GM12874 (cell line): ENCODE measurements around the gene RAD51B.

Source experiments
- TF ChIP-seq, protein P1 (sequence below): IDR thresholded peaks from 2 replicates; pipeline ENCODE4 v1.5.1; 2011; ENCODE audit warnings: low read depth, mild to moderate bottlenecking, control low read depth, low read length, moderate library complexity; ENCODE audit not compliant: insufficient read depth

Gene RAD51B

DNA sequence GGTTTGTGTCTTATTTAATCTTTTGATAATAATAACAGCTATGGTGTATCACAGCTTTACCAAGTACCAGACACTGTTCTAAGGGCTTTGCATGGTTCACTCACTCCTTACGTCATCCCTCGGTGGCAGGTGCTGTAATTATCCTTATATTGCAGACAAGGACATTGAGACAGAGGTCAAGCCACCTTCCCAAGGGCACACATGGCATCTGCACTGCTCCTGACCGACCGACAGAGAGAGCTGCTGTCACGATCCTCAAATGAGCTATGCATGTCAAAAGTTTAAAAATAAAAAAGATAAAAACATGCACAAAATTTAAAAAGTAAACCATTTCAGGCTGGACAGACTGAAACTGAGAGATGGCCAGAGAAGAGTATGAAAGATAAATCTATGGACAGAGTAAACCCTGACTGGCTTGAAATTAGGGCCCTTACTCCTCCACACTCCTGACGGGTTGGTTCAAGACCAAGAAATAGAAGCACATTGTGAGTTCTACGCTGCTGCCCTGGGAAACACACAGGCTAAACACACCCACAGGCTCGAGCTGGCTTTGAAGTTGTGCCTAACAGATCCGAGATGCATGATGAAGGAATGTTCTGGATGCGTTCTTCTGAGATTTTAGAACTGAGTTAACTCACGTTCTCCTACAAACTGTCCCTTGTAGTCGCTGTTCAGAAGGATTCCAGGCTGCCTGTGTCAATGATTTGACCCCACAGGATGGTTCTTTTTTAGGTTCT, 704.6 kb downstream of the RAD51B start:
- TF ChIP-seq, protein P1, sequence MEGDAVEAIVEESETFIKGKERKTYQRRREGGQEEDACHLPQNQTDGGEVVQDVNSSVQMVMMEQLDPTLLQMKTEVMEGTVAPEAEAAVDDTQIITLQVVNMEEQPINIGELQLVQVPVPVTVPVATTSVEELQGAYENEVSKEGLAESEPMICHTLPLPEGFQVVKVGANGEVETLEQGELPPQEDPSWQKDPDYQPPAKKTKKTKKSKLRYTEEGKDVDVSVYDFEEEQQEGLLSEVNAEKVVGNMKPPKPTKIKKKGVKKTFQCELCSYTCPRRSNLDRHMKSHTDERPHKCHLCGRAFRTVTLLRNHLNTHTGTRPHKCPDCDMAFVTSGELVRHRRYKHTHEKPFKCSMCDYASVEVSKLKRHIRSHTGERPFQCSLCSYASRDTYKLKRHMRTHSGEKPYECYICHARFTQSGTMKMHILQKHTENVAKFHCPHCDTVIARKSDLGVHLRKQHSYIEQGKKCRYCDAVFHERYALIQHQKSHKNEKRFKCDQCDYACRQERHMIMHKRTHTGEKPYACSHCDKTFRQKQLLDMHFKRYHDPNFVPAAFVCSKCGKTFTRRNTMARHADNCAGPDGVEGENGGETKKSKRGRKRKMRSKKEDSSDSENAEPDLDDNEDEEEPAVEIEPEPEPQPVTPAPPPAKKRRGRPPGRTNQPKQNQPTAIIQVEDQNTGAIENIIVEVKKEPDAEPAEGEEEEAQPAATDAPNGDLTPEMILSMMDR: no peak

DNA sequence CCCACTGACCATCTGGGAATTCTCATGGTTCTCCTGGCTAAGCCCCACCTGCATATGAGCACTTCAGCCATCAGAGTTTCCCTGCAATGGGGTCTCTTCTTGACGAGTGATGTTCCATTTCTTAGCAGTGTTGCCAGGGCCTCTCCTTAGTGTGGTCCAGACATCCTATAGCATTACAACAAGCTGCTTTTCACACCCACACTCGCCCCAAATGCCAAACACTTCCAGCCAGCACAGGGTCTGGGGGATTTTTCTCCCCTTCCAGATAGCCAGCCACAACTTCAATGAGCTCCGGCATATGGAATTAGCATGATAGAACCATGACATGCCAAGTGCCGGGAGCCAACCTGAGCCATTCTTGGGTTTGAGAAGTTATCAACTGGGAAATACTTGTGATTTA, 705.9 kb downstream of the RAD51B start:
- TF ChIP-seq, protein P1: no peak

DNA sequence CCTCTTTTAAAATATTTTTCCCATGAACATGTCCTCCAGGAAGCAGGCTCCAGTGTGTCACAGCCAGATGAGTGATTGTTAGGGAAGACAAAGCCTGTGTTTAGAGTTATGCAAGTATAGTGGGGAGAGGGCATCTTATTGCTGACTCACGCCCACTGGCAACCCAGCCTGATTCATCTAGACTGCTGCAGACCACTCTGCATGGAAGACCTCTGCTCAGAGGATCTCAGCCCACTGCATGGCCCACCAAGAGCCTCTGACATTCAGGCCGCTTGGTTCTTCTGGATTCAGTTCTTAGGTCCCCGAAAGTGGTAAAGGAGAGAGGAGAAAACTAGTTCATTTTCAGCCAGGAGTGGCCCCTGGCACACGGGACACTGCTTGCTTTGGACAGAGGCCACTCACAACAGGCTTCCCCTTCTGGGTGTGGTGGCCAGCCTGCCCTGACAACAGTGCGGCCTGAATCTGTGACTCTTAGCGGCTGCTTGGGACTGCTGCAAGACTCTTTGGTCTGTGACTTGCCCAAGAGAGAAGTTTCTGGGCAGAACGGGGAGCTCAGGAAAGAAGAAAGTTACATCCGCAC, 707.0 kb downstream of the RAD51B start:
- TF ChIP-seq, protein P1: no peak

DNA sequence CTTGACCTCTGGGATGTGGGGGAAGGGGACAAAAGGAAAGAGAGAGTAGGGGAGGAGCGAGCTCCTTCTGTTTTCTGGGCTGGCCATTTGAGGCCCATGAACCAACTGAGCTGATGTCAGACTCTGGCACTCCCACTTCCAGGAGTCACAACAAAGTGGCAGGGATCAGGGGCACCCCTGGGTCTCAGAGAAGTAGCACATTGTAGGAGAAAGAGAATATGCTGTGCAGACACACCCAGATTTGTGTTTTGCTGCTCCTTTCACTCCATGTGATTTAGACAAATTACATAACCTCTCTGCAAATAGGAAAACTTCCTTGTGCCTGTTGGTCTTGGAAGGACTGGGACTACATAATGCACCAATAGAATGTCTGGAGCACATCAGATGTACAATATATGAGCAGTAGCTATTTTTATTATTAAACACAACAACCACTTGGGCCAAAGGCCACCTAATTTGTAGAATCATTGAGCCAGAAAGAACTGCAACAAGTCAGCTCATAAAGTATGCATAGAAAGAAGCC, 707.8 kb downstream of the RAD51B start:
- TF ChIP-seq, protein P1: no peak

DNA sequence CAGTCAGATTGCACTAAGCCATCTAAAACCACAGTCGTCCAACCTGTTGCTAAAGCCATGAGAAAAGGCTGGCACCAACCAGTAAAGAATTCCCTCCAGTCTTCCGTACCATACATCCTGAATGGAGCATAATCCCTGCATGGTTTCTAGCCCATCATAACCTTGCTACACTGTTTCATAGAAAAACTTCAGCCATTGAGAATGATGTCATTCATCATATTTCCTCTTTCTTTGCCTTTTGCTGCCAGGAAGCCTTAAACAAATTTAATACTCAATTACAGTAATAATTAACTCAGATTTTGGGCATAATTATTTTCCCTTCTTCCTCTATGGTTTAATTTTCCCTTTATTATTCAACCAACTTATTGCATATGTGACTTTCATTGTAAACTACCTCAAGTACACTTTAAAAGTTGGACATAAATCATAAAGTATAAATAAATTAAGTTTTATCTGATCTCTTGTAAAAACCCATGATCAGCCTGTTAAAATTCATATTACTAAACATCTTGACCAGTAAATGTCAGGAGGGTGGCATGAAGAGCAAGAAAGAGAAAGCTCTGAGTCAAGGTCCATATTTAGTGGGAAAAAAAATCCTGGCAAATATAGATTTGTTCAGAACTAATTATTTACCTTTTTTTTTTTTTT, 708.6 kb downstream of the RAD51B start:
- TF ChIP-seq, protein P1: no peak

DNA sequence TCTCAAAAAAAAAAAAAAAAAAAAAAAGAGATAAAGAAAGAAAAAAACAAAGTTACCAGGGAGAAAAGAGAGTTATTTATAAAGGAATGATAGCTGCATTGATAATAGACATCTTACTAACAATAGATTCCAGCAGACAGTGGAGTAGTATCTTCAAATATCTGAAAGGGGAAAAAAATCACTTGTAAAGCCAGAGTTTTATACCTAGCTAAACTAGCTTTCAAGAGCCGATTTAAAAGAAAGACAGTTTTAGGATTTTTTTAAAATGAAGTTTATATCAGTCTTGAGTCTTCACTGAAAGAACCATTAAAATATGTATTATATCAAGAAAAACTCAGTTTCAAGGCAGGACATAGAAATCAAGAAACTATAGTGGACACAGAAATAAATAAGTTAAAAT, 710.9 kb downstream of the RAD51B start:
- TF ChIP-seq, protein P1: no peak

DNA sequence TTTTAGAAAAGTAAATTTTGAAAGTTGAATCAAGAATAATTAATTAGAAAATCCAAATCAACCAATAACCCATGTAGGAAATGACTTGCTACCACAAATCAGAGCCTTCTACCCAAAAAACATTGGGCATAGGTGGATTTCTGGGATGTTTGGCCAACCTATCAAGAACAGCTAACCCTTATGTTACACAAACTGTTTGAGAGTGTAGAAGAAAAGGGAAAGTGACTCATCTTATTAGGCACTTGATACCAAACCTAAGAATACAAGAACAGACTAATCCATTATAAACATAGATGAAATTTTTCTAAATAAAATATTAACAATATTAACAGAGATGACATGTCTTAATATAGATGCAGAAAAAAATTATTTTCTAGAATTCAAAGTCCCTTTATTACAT, 712.9 kb downstream of the RAD51B start:
- TF ChIP-seq, protein P1: no peak
